RWPE2 (cell line): Measurements from ENCODE around the gene SYCP2.

Experiments used
- ATAC-seq: fragments of 200-7000 bp; cut with Tn5 transposase; 3 replicates; pipeline ENCODE4 v1.9.1; 2021; ENCODE audit warnings: low read depth
- DNase-seq: peaks from one replicate; pipeline ENCODE4 v3.0.0-alpha.2; 2020; ENCODE audit warnings: low spot score
- H3K27ac ChIP-seq: fragments of 450-650 bp; 2 replicates; pipeline ENCODE4 v1.5.1; 2017; ENCODE audit warnings: mild to moderate bottlenecking; ENCODE audit not compliant: poor library complexity, severe bottlenecking
- H3K27me3 ChIP-seq: fragments of 250-450 bp; sonication (Bioruptor Pico); 2 replicates; pipeline ENCODE4 v1.5.1; 2021; ENCODE audit warnings: mild to moderate bottlenecking, moderate library complexity; ENCODE audit not compliant: insufficient read depth, poor library complexity, severe bottlenecking
- H3K36me3 ChIP-seq: fragments of 250-450 bp; sonication (Bioruptor Pico); 2 replicates; pipeline ENCODE4 v1.5.1; 2020; ENCODE audit warnings: low read depth, mild to moderate bottlenecking, moderate library complexity
- H3K4me1 ChIP-seq: fragments of 250-450 bp; sonication (Bioruptor Pico); 2 replicates; pipeline ENCODE4 v1.5.1; 2021; ENCODE audit warnings: mild to moderate bottlenecking, moderate library complexity; ENCODE audit not compliant: insufficient read depth, poor library complexity, severe bottlenecking
- H3K4me3 ChIP-seq: fragments of 250-450 bp; sonication (Bioruptor Pico); 2 replicates; pipeline ENCODE4 v1.5.1; 2021; ENCODE audit warnings: mild to moderate bottlenecking, moderate library complexity; ENCODE audit not compliant: severe bottlenecking
- H3K9me3 ChIP-seq: fragments of 250-450 bp; sonication (Bioruptor Pico); 2 replicates; pipeline ENCODE4 v1.5.1; 2021; ENCODE audit warnings: mild to moderate bottlenecking, moderate library complexity; ENCODE audit not compliant: severe bottlenecking
- TF ChIP-seq, protein P1 (sequence below): fragments of 450-650 bp; IDR thresholded peaks from one replicate; pipeline ENCODE4 v1.5.1; 2017; ENCODE audit warnings: mild to moderate bottlenecking, moderate library complexity; ENCODE audit not compliant: poor library complexity, severe bottlenecking

Gene SYCP2

DNA sequence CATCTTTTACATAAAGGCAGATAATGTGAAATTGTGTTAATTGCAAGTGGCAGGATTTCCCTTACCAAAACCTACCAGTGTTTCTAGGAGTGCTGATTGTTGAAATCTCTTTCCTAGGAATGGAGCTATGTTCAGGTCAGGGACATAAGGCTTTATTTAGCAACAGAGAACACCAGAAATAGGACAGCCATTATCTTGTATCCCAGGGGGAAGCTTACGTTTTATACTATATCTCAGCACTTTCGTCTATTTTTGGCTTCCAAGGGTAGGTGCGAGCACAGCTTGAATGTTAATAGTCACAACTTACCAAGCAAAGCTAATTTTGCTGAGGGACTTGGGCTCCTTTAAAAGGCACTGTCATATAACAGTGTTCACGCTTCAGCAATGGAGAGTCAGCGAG is 94.0 kb downstream of the SYCP2 start:
- Histone ChIP-seq H3K36me3 (peaks cover 68% of the 10 kb centered on the region), H3K4me1 (peaks cover 51% of the 10 kb centered on the region)
- TF ChIP-seq, protein P1, sequence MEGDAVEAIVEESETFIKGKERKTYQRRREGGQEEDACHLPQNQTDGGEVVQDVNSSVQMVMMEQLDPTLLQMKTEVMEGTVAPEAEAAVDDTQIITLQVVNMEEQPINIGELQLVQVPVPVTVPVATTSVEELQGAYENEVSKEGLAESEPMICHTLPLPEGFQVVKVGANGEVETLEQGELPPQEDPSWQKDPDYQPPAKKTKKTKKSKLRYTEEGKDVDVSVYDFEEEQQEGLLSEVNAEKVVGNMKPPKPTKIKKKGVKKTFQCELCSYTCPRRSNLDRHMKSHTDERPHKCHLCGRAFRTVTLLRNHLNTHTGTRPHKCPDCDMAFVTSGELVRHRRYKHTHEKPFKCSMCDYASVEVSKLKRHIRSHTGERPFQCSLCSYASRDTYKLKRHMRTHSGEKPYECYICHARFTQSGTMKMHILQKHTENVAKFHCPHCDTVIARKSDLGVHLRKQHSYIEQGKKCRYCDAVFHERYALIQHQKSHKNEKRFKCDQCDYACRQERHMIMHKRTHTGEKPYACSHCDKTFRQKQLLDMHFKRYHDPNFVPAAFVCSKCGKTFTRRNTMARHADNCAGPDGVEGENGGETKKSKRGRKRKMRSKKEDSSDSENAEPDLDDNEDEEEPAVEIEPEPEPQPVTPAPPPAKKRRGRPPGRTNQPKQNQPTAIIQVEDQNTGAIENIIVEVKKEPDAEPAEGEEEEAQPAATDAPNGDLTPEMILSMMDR = no peak

GRCh38 chr20:59837623-59838394 is 95.6 kb downstream of the SYCP2 start:
- ATAC-seq (peak; percentile 22; the same call in 1 of the 3 replicates), DNase-seq (no peak)
- Histone ChIP-seq H3K9me3 (no peaks in the 10 kb centered on the region), H3K4me3 (peak overlapping the region; percentile 32), H3K27me3 (no peaks in the 10 kb centered on the region), H3K4me1 (peaks cover 51% of the 10 kb centered on the region), H3K36me3 (peaks cover 52% of the 10 kb centered on the region), H3K27ac (peak overlapping the region; percentile 86)
- TF ChIP-seq, protein P1 = no peak

More for the DNA sequence above, 94.0 kb downstream of the SYCP2 start:
- H3K9me3 ChIP-seq = no peaks in the 10 kb centered on the region
- H3K27me3 ChIP-seq = no peaks in the 10 kb centered on the region
- no peak for ATAC-seq
- peak overlapping the region; percentile 86 for H3K27ac ChIP-seq
- H3K4me3 ChIP-seq = no peak overlapping the region
- no peak for DNase-seq

DNA sequence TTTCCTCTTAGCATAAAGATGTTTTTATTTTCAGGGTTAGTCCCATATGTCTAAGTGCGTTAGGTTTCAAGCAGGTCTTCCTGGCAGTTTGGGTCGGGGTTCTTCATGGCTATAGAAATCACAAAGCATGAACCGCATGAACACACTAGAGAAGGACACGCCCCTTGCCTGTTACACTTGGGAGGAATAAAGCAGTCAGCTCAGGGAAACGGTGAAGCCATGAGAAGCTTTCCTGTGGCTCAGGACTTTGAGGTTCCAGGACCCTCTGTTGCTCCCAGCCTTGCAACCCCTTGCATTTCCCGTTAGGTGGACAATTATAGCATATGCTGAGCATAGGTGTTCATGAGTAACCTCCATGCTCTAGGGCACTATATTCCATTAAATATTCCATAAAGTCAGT is 96.7 kb downstream of the SYCP2 start:
- H3K4me1 ChIP-seq = peaks cover 58% of the 10 kb centered on the region
- ATAC-seq (peak; percentile 34), DNase-seq (peak; percentile 79)
- TF ChIP-seq, protein P1 = no peak
- H3K9me3 ChIP-seq = no peaks in the 10 kb centered on the region
- peak overlapping the region; percentile 32 for H3K4me3 ChIP-seq
- H3K27ac ChIP-seq = peak overlapping the region; percentile 86
- H3K36me3 ChIP-seq = peaks cover 41% of the 10 kb centered on the region
- no peaks in the 10 kb centered on the region for H3K27me3 ChIP-seq

GRCh38 chr20:59835448-59836395 is 97.7 kb downstream of the SYCP2 start:
- Histone ChIP-seq H3K4me3 (peak overlapping the region; percentile 32), H3K27ac (peak overlapping the region; percentile 86), H3K27me3 (no peaks in the 10 kb centered on the region), H3K9me3 (no peaks in the 10 kb centered on the region), H3K36me3 (peaks cover 31% of the 10 kb centered on the region), H3K4me1 (peaks cover 68% of the 10 kb centered on the region)
- TF ChIP-seq, protein P1 = no peak
- ATAC-seq (peak; percentile 68), DNase-seq (peak; percentile 95)
